Neuron (in vitro differentiated cells): ENCODE data around the gene MRPL48.
"Not testable (repeated sequence)": the region's sequence is repeated elsewhere in the genome, so short reads cannot be mapped to it uniquely, and the experiment has no call there.

Experiments used
- H2AFZ ChIP-seq: one replicate; pipeline ENCODE4 v1.6.1; 2013; ENCODE audit warnings: low read depth, mild to moderate bottlenecking, inconsistent platforms, low read length, moderate library complexity
- H3K27me3 ChIP-seq: one replicate; pipeline ENCODE4 v1.6.1; 2013; ENCODE audit warnings: low read length; ENCODE audit not compliant: insufficient read depth
- H3K36me3 ChIP-seq: one replicate; pipeline ENCODE4 v1.6.1; 2013; ENCODE audit warnings: low read length; ENCODE audit not compliant: insufficient read depth
- H3K4me1 ChIP-seq: one replicate; pipeline ENCODE4 v1.6.1; 2013; ENCODE audit warnings: low read length; ENCODE audit not compliant: insufficient read depth
- H3K4me3 ChIP-seq: 2 replicates; pipeline ENCODE4 v1.5.1; 2013; ENCODE audit warnings: mild to moderate bottlenecking, low read length, moderate library complexity
- H3K9me3 ChIP-seq: one replicate; pipeline ENCODE4 v1.6.1; 2013; ENCODE audit warnings: low read length

Gene MRPL48

GRCh38 chr11:73866095-73866579, 78.5 kb downstream of the MRPL48 start:
- Histone ChIP-seq H3K27me3 (no peaks in the 10 kb centered on the region), H3K4me1 (peaks cover 5% of the 10 kb centered on the region), H3K36me3 (peaks cover 45% of the 10 kb centered on the region), H3K4me3 (no peak overlapping the region), H3K9me3 (no peaks in the 10 kb centered on the region), H2AFZ (no peak overlapping the region)

GRCh38 chr11:73866586-73866996, 78.9 kb downstream of the MRPL48 start:
- Histone ChIP-seq H3K27me3 (no peaks in the 10 kb centered on the region), H3K4me1 (peaks cover 5% of the 10 kb centered on the region), H3K4me3 (no peak overlapping the region), H3K36me3 (peaks cover 48% of the 10 kb centered on the region), H3K9me3 (no peaks in the 10 kb centered on the region), H2AFZ (no peak overlapping the region)

- H3K36me3 ChIP-seq: peaks cover 52% of the 10 kb centered on the region
- no peak overlapping the region for H2AFZ ChIP-seq
- H3K4me3 ChIP-seq: no peak overlapping the region
- H3K4me1 ChIP-seq: peaks cover 5% of the 10 kb centered on the region
- no peaks in the 10 kb centered on the region for H3K9me3 ChIP-seq
- H3K27me3 ChIP-seq: no peaks in the 10 kb centered on the region
Measured at GRCh38 chr11:73869332-73869949, 81.8 kb downstream of the MRPL48 start.

- H2AFZ ChIP-seq: no peak overlapping the region
- no peak overlapping the region for H3K4me3 ChIP-seq
- H3K36me3 ChIP-seq: peaks cover 52% of the 10 kb centered on the region
- no peaks in the 10 kb centered on the region for H3K9me3 ChIP-seq
- H3K4me1 ChIP-seq: peaks cover 10% of the 10 kb centered on the region
- no peaks in the 10 kb centered on the region for H3K27me3 ChIP-seq
Measured at GRCh38 chr11:73870261-73870660, 82.6 kb downstream of the MRPL48 start.

- Histone ChIP-seq H3K4me3 (no peak overlapping the region), H3K36me3 (peaks cover 52% of the 10 kb centered on the region), H3K9me3 (no peaks in the 10 kb centered on the region), H2AFZ (no peak overlapping the region), H3K27me3 (no peaks in the 10 kb centered on the region), H3K4me1 (peaks cover 16% of the 10 kb centered on the region)
Measured at GRCh38 chr11:73872749-73873357, 85.2 kb downstream of the MRPL48 start.

- Histone ChIP-seq H3K36me3 (peaks cover 41% of the 10 kb centered on the region), H3K9me3 (no peaks in the 10 kb centered on the region), H3K27me3 (no peaks in the 10 kb centered on the region), H3K4me3 (peak overlapping the region; percentile 90), H3K4me1 (peaks cover 17% of the 10 kb centered on the region), H2AFZ (no peak overlapping the region)
Measured at GRCh38 chr11:73875380-73875779, 87.7 kb downstream of the MRPL48 start.

- Histone ChIP-seq H3K9me3 (no peaks in the 10 kb centered on the region), H3K27me3 (no peaks in the 10 kb centered on the region), H3K4me1 (peaks cover 17% of the 10 kb centered on the region), H3K4me3 (peak overlapping the region; percentile 90), H3K36me3 (peaks cover 39% of the 10 kb centered on the region), H2AFZ (no peak overlapping the region)
Measured at GRCh38 chr11:73875840-73876239, 88.2 kb downstream of the MRPL48 start.

GRCh38 chr11:73876424-73877310, 89.0 kb downstream of the MRPL48 start, which contains the start of the genes COA4 and PAAF1:
COA4 (minus strand) TSS chr11:73876846; CDS start chr11:73873378, 3,468 bp downstream.
PAAF1 (plus strand) TSS chr11:73876999; CDS start chr11:73877022, 23 bp downstream.
- Histone ChIP-seq H3K4me1 (peaks cover 17% of the 10 kb centered on the region), H3K27me3 (no peaks in the 10 kb centered on the region), H2AFZ (peak within 1 kb of the TSS; percentile 30), H3K4me3 (peak within 1 kb of the TSS; percentile 90), H3K36me3 (peaks cover 32% of the 10 kb centered on the region), H3K9me3 (no peaks in the 10 kb centered on the region)

- Histone ChIP-seq H3K9me3 (no peaks in the 10 kb centered on the region), H3K27me3 (no peaks in the 10 kb centered on the region), H3K36me3 (peaks cover 24% of the 10 kb centered on the region), H3K4me1 (peaks cover 17% of the 10 kb centered on the region), H3K4me3 (no peak overlapping the region), H2AFZ (no peak overlapping the region)
Measured at GRCh38 chr11:73878771-73879170, 91.1 kb downstream of the MRPL48 start.

- Histone ChIP-seq H3K36me3 (peaks cover 22% of the 10 kb centered on the region), H3K4me1 (peaks cover 10% of the 10 kb centered on the region)
- not testable (repeated sequence) for H3K4me3 ChIP-seq, H3K27me3 ChIP-seq, H3K9me3 ChIP-seq, H2AFZ ChIP-seq
Measured at GRCh38 chr11:73880449-73880848, 92.8 kb downstream of the MRPL48 start.

- Histone ChIP-seq H3K4me3 (no peak overlapping the region), H3K9me3 (peaks cover 2% of the 10 kb centered on the region), H2AFZ (no peak overlapping the region), H3K27me3 (no peaks in the 10 kb centered on the region), H3K36me3 (peaks cover 37% of the 10 kb centered on the region), H3K4me1 (no peaks in the 10 kb centered on the region)
Measured at GRCh38 chr11:73883856-73884255, 96.2 kb downstream of the MRPL48 start.

GRCh38 chr11:73888244-73888643, 100.6 kb downstream of the MRPL48 start:
- Histone ChIP-seq H2AFZ (no peak overlapping the region), H3K9me3 (peaks cover 2% of the 10 kb centered on the region), H3K4me3 (no peak overlapping the region), H3K27me3 (no peaks in the 10 kb centered on the region), H3K4me1 (no peaks in the 10 kb centered on the region), H3K36me3 (peaks cover 69% of the 10 kb centered on the region)

GRCh38 chr11:73889019-73889418, 101.3 kb downstream of the MRPL48 start:
- H3K36me3 ChIP-seq: peaks cover 67% of the 10 kb centered on the region
- no peaks in the 10 kb centered on the region for H3K27me3 ChIP-seq
- no peak overlapping the region for H2AFZ ChIP-seq
- no peaks in the 10 kb centered on the region for H3K4me1 ChIP-seq
- no peak overlapping the region for H3K4me3 ChIP-seq
- peaks cover 2% of the 10 kb centered on the region for H3K9me3 ChIP-seq
